Spleen (tissue), 11 donors: ENCODE results near the gene FAM81B. TPM values are rescaled to one million over a fixed set of nuclear protein-coding genes. Genes with fewer than 3 reads are reported as not detected.

Experiments used
- DNase-seq: peaks from one replicate; pipeline ENCODE4 v3.0.0-alpha.2; 2020
- H3K27ac ChIP-seq, 8 donors: fragments of 200-600 bp; sonication (generic) in 7 of 8; 1 replicate in 4 of 8; 2 replicates in 4 of 8; pipeline versions ENCODE4 v1.5.0 to v1.8.0; 2016 to 2021; ENCODE audit warnings: inconsistent platforms in 4 of 8, mild to moderate bottlenecking in 4 of 8, moderate library complexity in 1 of 8
- H3K27me3 ChIP-seq, 7 donors: fragments of 200-600 bp; sonication (generic) in 6 of 7; replicated peaks in 1 of 7; 1 replicate in 4 of 7; 2 replicates in 3 of 7; pipeline versions ENCODE4 v1.5.0 to v1.8.0; 2016 to 2021; ENCODE audit warnings: inconsistent platforms in 3 of 7, mild to moderate bottlenecking in 1 of 7
- H3K36me3 ChIP-seq, 6 donors: fragments of 200-600 bp; sonication (generic) in 5 of 6; 1 replicate in 4 of 6; 2 replicates in 2 of 6; pipeline versions ENCODE4 v1.5.0 to v1.8.0; 2016 to 2021; ENCODE audit warnings: inconsistent platforms in 2 of 6
- H3K4me1 ChIP-seq, 6 donors: fragments of 200-600 bp; sonication (generic) in 5 of 6; 1 replicate in 3 of 6; 2 replicates in 3 of 6; pipeline versions ENCODE4 v1.5.0 to v1.8.0; 2016 to 2021; ENCODE audit warnings: inconsistent platforms in 3 of 6
- H3K4me3 ChIP-seq, 8 donors: fragments of 200-600 bp; sonication (generic) in 7 of 8; 1 replicate in 4 of 8; 2 replicates in 4 of 8; pipeline versions ENCODE4 v1.5.0 to v1.8.0; 2016 to 2021; ENCODE audit warnings: inconsistent platforms in 4 of 8, mild to moderate bottlenecking in 4 of 8, moderate library complexity in 2 of 8
- H3K9me3 ChIP-seq, 8 donors: fragments of 200-600 bp; sonication (generic) in 7 of 8; 1 replicate in 4 of 8; 2 replicates in 4 of 8; pipeline versions ENCODE4 v1.5.0 to v1.8.0; 2016 to 2021; ENCODE audit warnings: inconsistent platforms in 4 of 8
- CTCF ChIP-seq, 11 experiments: fragments of 200-600 bp in 7 of 11; fragments of 450-650 bp in 4 of 11; sonication (generic) in 4 of 11; IDR thresholded peaks in 8 of 11; conservative IDR thresholded peaks in 3 of 11; 1 replicate in 7 of 11; 2 replicates in 4 of 11; pipeline versions ENCODE4 v1.4.0 to v1.8.0; 2016 to 2021; ENCODE audit warnings: antibody characterized with exemption in 11 of 11, inconsistent platforms in 4 of 11, mild to moderate bottlenecking in 1 of 11
- POLR2A ChIP-seq, 3 donors: fragments of 450-650 bp; IDR thresholded peaks; one replicate each; pipeline ENCODE4 v1.5.1; 2017; ENCODE audit warnings: antibody characterized with exemption in 3 of 3, mild to moderate bottlenecking in 1 of 3
- POLR2AphosphoS5 ChIP-seq, 3 donors: sonication (generic); formaldehyde crosslinking; IDR thresholded peaks; one replicate each; pipeline ENCODE4 v1.5.1; 2017; ENCODE audit warnings: antibody characterized with exemption in 3 of 3
- WGBS, 5 donors: extraction: QIAGEN DNeasy Blood & Tissue Kit in 3 of 5; methylation state at CpG; one replicate each; pipeline versions ENCODE4 v1.1.5 to v1.1.7; 2013 to 2018; 5-methylcytosine and 5-hydroxymethylcytosine counted together
- intact Hi-C: fragments of 100-400 bp; cut with DNase I; formaldehyde crosslinking; loops from one replicate; pipeline ENCODE4 v1.15.0; 2023; ENCODE audit warnings: low total_unique reads
- polyA plus RNA-seq, 3 donors: library from polyadenylated mRNA; stranded (reverse); fragments of 200-250 nt; gene quantifications; one replicate each; pipeline ENCODE4 v1.2.1, GENCODE V29; 2013
- total RNA-seq, 7 donors: library from RNA; depleted of rRNA in 3 of 7; stranded (reverse); fragments of >200 nt in 3 of 7; fragmentation: NEBNext Ultra II Directional in 4 of 7; extraction: Animal tissue kit (Norgen Biotek cat#: 25700) in 4 of 7; gene quantifications; one replicate each; pipeline versions ENCODE4 v1.1.0 to v1.2.1, GENCODE V29; 2016 to 2021
- donor health status: healthy with polysubstance abuse.
- donor health status: DM: no; HTN: no; CAD: no; lungs with moderate emphysema.
- donor health status: DM: no; HTN: no; CAD: no.
- donor health status: Bipolar disorder and iron deficiency.
- donor health status: healthy.
- donor health status: DM: no; HTN: no; CAD: no.
- donor health status: DM: yes; HTN: yes; CAD: no.

Gene FAM81B
- total and polyA plus RNA-seq, 10 donors, result 0.13 to 0.61 TPM; not detected in 8

DNA sequence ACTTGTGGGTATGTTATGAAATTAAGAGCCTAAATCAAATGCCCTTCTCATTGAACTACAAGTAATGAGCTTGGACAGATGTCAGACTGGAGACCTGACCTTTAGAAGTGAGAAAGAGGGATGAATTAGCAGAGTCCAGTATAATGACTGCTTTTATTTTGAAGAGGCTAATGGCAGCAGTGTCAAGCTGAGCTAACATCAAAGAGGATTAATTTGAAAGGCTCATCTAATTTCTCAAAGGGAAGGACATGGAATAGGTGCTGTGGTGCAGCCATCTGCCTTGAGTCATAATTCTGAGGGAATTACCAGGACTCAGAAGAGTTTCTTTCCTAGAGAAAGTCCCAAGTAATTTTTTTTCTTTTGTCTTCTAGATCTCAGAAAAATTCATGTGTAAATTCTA lies 57.6 kb downstream of the FAM81B start:
- DNase-seq, result no peak
- Histone ChIP-seq H3K27me3 (no peaks in the 10 kb centered on the region), H3K36me3 (no peaks in the 10 kb centered on the region), H3K4me3 (no peak overlapping the region), H3K27ac (no peak overlapping the region), H3K4me1 (no peaks in the 10 kb centered on the region), H3K9me3 (no peaks in the 10 kb centered on the region)
- TF ChIP-seq POLR2AphosphoS5 (IDR thresholded peaks at IDR 0.05) (no peak), POLR2A (IDR thresholded peaks at IDR 0.05) (no peak), CTCF (IDR thresholded peaks at IDR 0.05 in 8 of 11, conservative IDR thresholded peaks at IDR 0.05 in 3 of 11) (no peak)
- intact Hi-C loops, result no loop called here

- Histone ChIP-seq H3K27me3 (no peaks in the 10 kb centered on the region), H3K4me1 (no peaks in the 10 kb centered on the region), H3K36me3 (no peaks in the 10 kb centered on the region), H3K4me3 (no peak overlapping the region), H3K9me3 (no peaks in the 10 kb centered on the region), H3K27ac (no peak overlapping the region)
- TF ChIP-seq CTCF (IDR thresholded peaks at IDR 0.05 in 8 of 11, conservative IDR thresholded peaks at IDR 0.05 in 3 of 11) (no peak), POLR2AphosphoS5 (IDR thresholded peaks at IDR 0.05) (no peak), POLR2A (IDR thresholded peaks at IDR 0.05) (no peak)
- no peak for DNase-seq
- 57 to 75% (median 67%) methylated on average over 2 of the region's 2 CpGs for WGBS, 5 donors
- intact Hi-C loops, result no loop called here
These were observed 58.3 kb downstream of the FAM81B start for GRCh38 chr5:95449460-95449859.

DNA sequence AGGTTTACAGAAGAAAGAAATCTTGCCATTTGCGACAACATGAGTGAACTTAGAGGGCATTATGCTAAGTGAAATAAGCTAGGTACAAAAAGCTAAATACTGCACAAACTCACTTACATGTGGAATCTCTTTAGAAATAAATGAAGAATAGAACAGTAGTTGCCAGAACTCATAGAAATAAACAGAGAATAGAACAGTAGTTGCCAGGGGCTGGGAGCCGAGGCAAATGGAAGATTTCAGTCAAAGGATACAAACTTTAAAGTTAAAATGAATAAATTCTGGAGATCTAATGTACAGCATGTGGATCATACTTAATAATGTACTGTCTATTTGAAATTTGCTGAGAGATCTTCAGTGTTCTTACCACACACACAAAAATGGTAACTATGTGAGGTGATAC lies 63.4 kb downstream of the FAM81B start:
- no peak for TF ChIP-seq POLR2AphosphoS5 (IDR thresholded peaks at IDR 0.05)
- TF ChIP-seq CTCF (IDR thresholded peaks at IDR 0.05 in 8 of 11, conservative IDR thresholded peaks at IDR 0.05 in 3 of 11), result no peak
- no peak for TF ChIP-seq POLR2A (IDR thresholded peaks at IDR 0.05)
- no peak for DNase-seq
- H3K4me3 ChIP-seq, result no peak overlapping the region
- no peak overlapping the region for H3K27ac ChIP-seq
- H3K27me3 ChIP-seq, result no peaks in the 10 kb centered on the region
- no peaks in the 10 kb centered on the region for H3K4me1 ChIP-seq
- no peaks in the 10 kb centered on the region for H3K9me3 ChIP-seq
- peaks cover 0 to 4% (median 0%) of the 10 kb centered on the region in 6 donors for H3K36me3 ChIP-seq
- intact Hi-C loops, result no loop called here
- WGBS, 5 donors, result 71 to 99% (median 89%) methylated on average over 2 of the region's 2 CpGs

GRCh38 chr5:95460665-95461064 lies 69.5 kb downstream of the FAM81B start:
- H3K27ac ChIP-seq, result no peak overlapping the region
- WGBS, 5 donors, result 96 to 99% (median 97%) methylated on average over 2 of the region's 2 CpGs

More at GRCh38 chr5:95460665-95461064, 69.5 kb downstream of the FAM81B start:
- no peak for TF ChIP-seq POLR2AphosphoS5 (IDR thresholded peaks at IDR 0.05)
- TF ChIP-seq CTCF (IDR thresholded peaks at IDR 0.05 in 8 of 11, conservative IDR thresholded peaks at IDR 0.05 in 3 of 11), result no peak
- TF ChIP-seq POLR2A (IDR thresholded peaks at IDR 0.05), result no peak
- intact Hi-C loops, result no loop called here
- Histone ChIP-seq H3K4me1 (no peaks in the 10 kb centered on the region), H3K36me3 (peaks cover 0 to 66% (median 28%) of the 10 kb centered on the region in 6 donors), H3K4me3 (no peak overlapping the region), H3K27me3 (no peaks in the 10 kb centered on the region), H3K9me3 (no peaks in the 10 kb centered on the region)
- no peak for DNase-seq
